Stomach (tissue), 9 donors: ENCODE measurements around the gene CGGBP1. TPM values are rescaled to one million over a fixed set of nuclear protein-coding genes. Genes with fewer than 3 reads are reported as not detected.

Experiments used
- DNase-seq, 2 donors: peaks; one replicate each; pipeline versions ENCODE4 v3.0.0 to v3.0.0-alpha.2; 2013 to 2019
- H3K27ac ChIP-seq, 5 donors: fragments of 200-600 bp in 4 of 5; sonication (generic) in 4 of 5; one replicate each; pipeline ENCODE4 v1.5.1; 2013 to 2019; ENCODE audit warnings: mild to moderate bottlenecking in 1 of 5, moderate library complexity in 1 of 5
- H3K27me3 ChIP-seq, 3 donors: fragments of 200-600 bp; sonication (generic); one replicate each; pipeline ENCODE4 v1.5.1; 2017 to 2019; ENCODE audit warnings: mixed run types in 1 of 3
- H3K36me3 ChIP-seq, 4 donors: fragments of 200-600 bp; sonication (generic); 1 replicate in 3 of 4; 2 replicates in 1 of 4; pipeline ENCODE4 v1.5.1; 2016 to 2019
- H3K4me1 ChIP-seq, 4 donors: fragments of 200-600 bp; sonication (generic); one replicate each; pipeline ENCODE4 v1.5.1; 2016 to 2019
- H3K4me3 ChIP-seq, 4 donors: fragments of 200-600 bp; sonication (generic) in 3 of 4; one replicate each; pipeline ENCODE4 v1.5.1; 2016 to 2019; ENCODE audit warnings: mild to moderate bottlenecking in 1 of 4
- H3K9me3 ChIP-seq, 4 donors: fragments of 200-600 bp; sonication (generic); one replicate each; pipeline ENCODE4 v1.5.1; 2016 to 2019
- EP300 ChIP-seq: sonication (generic); formaldehyde crosslinking; IDR thresholded peaks from one replicate; pipeline ENCODE4 v1.6.1; 2017; ENCODE audit warnings: antibody characterized with exemption
- POLR2A ChIP-seq, 4 donors: fragments of 450-650 bp; IDR thresholded peaks; one replicate each; pipeline ENCODE4 v1.6.1; 2016; ENCODE audit warnings: antibody characterized with exemption in 4 of 4, control low read depth in 2 of 4, mild to moderate bottlenecking in 1 of 4, moderate library complexity in 1 of 4
- POLR2AphosphoS5 ChIP-seq, 3 donors: sonication (generic); formaldehyde crosslinking; IDR thresholded peaks; one replicate each; pipeline ENCODE4 v1.6.1; 2016; ENCODE audit warnings: antibody characterized with exemption in 3 of 3
- WGBS, 5 donors: extraction: QIAGEN DNeasy Blood & Tissue Kit in 3 of 5; methylation state at CpG; one replicate each; pipeline versions ENCODE4 v1.1.5 to v1.1.7; 2013 to 2018; 5-methylcytosine and 5-hydroxymethylcytosine counted together
- intact Hi-C: fragments of 100-400 bp; cut with DNase I; formaldehyde crosslinking; loops from one replicate; pipeline ENCODE4 v1.15.1; 2023; ENCODE audit warnings: low total_unique reads
- polyA plus RNA-seq, 3 donors: library from polyadenylated mRNA; stranded (reverse); fragments of 200-250 nt; gene quantifications; one replicate each; pipeline ENCODE4 v1.2.3, GENCODE V29; 2013
- total RNA-seq, 5 donors: library from RNA; depleted of rRNA; stranded (reverse); fragments of >200 nt; gene quantifications; one replicate each; pipeline versions ENCODE4 v1.1.0 to v1.2.3, GENCODE V29; 2014 to 2016
- TF ChIP-seq, protein P1 (sequence below), 7 experiments: fragments of 450-650 bp in 4 of 7; fragments of 200-600 bp in 3 of 7; sonication (generic) in 3 of 7; IDR thresholded peaks; one replicate each; pipeline ENCODE4 v1.5.1; 2016 to 2019; ENCODE audit warnings: antibody characterized with exemption in 7 of 7, control low read depth in 2 of 7, mild to moderate bottlenecking in 1 of 7
- donor health status: healthy with polysubstance abuse.
- donor health status: Bipolar disorder and iron deficiency.
- donor health status: healthy.

The CGGBP1 gene
- total and polyA plus RNA-seq, 8 donors, result 27.4 to 146 (median 33.8) TPM

DNA sequence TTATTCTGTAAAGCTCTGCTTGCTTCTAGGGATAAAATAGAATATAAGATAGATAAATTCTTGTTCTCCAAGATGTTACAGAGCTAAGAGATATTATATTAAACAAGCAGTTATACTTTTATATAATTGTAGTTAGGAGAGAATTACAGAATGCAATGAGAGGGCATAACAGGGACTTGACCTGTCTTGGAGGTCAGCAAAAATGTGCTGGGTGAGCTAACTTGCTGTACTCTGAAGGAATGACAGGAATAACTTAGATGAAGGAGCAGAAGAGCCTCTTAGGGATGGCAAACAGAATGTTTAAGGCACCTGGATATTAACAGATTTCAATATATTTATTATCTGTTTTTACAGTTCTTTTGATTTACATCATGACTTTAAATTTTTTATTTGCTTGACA lies 33.5 kb upstream of the CGGBP1 start:
- intact Hi-C loops, result no loop called here
- TF ChIP-seq POLR2AphosphoS5 (IDR thresholded peaks at IDR 0.05) (no peak), POLR2A (IDR thresholded peaks at IDR 0.05) (no peak), EP300 (no peak)
- TF ChIP-seq, protein P1, sequence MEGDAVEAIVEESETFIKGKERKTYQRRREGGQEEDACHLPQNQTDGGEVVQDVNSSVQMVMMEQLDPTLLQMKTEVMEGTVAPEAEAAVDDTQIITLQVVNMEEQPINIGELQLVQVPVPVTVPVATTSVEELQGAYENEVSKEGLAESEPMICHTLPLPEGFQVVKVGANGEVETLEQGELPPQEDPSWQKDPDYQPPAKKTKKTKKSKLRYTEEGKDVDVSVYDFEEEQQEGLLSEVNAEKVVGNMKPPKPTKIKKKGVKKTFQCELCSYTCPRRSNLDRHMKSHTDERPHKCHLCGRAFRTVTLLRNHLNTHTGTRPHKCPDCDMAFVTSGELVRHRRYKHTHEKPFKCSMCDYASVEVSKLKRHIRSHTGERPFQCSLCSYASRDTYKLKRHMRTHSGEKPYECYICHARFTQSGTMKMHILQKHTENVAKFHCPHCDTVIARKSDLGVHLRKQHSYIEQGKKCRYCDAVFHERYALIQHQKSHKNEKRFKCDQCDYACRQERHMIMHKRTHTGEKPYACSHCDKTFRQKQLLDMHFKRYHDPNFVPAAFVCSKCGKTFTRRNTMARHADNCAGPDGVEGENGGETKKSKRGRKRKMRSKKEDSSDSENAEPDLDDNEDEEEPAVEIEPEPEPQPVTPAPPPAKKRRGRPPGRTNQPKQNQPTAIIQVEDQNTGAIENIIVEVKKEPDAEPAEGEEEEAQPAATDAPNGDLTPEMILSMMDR (IDR thresholded peaks at IDR 0.05), result no peak
- peaks cover 0 to 31% (median 20%) of the 10 kb centered on the region in 4 donors for H3K36me3 ChIP-seq
- no peaks in the 10 kb centered on the region for H3K9me3 ChIP-seq
- H3K27me3 ChIP-seq, result no peaks in the 10 kb centered on the region
- no peak for DNase-seq
- no peaks in the 10 kb centered on the region for H3K4me1 ChIP-seq
- H3K27ac ChIP-seq, result no peak overlapping the region
- no peak overlapping the region for H3K4me3 ChIP-seq

DNA sequence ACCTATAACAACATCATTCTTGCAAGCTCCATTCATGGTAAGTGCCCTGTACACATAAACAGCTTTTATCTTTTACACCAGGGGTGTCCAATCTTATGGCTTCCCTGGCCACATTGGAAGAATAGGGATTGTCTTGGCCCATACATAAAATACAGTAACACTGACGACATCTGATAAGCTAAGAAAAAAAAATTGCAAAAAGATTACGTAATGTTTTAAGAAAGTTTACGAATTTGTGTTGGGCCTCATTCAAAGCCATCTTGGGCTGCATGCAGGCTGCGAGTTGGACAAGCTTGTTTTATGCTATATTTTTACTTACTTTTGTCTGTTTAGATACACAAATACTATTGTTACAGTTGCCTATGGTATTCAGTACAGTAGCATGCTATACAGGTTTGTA lies 31.9 kb upstream of the CGGBP1 start:
- 69 to 87% (median 80%) methylated on average over 4 of the region's 4 CpGs for WGBS, 5 donors
- Histone ChIP-seq H3K27ac (no peak overlapping the region), H3K36me3 (peaks cover 0 to 37% (median 31%) of the 10 kb centered on the region in 4 donors), H3K4me3 (no peak overlapping the region), H3K9me3 (no peaks in the 10 kb centered on the region), H3K27me3 (no peaks in the 10 kb centered on the region), H3K4me1 (no peaks in the 10 kb centered on the region)
- no peak for TF ChIP-seq EP300
- no peak for TF ChIP-seq POLR2AphosphoS5 (IDR thresholded peaks at IDR 0.05)
- no peak for TF ChIP-seq POLR2A (IDR thresholded peaks at IDR 0.05)
- TF ChIP-seq, protein P1 (IDR thresholded peaks at IDR 0.05), result no peak
- intact Hi-C loops, result no loop called here
- no peak for DNase-seq

DNA sequence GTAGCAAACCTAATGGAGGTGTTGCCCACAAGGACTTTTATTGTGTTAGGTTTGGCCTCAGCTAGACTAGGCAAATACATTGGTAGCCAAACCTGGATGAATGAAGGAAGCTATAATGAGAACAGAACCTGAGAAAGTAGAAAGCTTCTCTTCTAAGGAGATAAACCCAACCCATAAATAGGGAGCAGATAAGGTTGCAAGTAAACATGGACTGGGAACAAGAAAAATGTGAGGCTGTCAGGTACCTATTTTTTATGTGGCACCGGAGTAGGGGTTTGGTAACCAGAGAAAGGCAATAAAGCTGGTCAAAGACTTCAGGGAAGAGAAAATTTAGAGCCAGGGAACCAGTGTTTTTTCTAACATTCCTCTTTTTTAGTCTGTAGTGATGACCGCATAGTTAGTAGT lies 25.3 kb upstream of the CGGBP1 start:
- no peak overlapping the region for H3K4me3 ChIP-seq
- peaks cover 0 to 25% (median 7%) of the 10 kb centered on the region in 4 donors for H3K4me1 ChIP-seq
- H3K27ac ChIP-seq, result no peak overlapping the region
- DNase-seq, result no peak
- peaks cover 0 to 22% (median 17%) of the 10 kb centered on the region in 4 donors for H3K36me3 ChIP-seq
- no peaks in the 10 kb centered on the region for H3K27me3 ChIP-seq
- WGBS, 5 donors, result 56 to 80% (median 74%) methylated on average over 2 of the region's 2 CpGs
- TF ChIP-seq POLR2AphosphoS5 (IDR thresholded peaks at IDR 0.05), result no peak
- TF ChIP-seq, protein P1 (IDR thresholded peaks at IDR 0.05), result no peak
- no peak for TF ChIP-seq EP300
- no peak for TF ChIP-seq POLR2A (IDR thresholded peaks at IDR 0.05)
- intact Hi-C loops, result no loop called here
- H3K9me3 ChIP-seq, result no peaks in the 10 kb centered on the region

DNA sequence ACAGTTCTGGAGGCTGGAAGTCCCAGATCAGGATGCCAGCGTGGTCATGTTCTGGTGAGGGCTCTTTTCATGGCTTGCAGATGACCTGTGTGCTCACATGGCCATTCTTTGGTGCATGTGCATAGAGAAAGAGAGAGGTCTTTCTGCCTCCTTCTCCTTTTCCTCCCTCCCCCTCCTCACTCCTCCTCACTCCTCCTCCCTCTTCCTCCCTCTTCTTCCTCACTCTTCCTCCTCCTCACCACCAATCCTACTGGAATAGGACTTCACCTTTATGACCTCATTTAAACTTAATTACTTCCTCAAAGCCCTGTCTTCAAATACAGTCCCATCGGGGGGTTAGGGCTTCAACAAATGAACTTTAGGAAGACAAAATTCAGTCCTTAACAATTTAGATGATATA lies 24.0 kb upstream of the CGGBP1 start:
- DNase-seq, result no peak
- Histone ChIP-seq H3K9me3 (no peaks in the 10 kb centered on the region), H3K4me1 (peaks cover 0 to 25% (median 7%) of the 10 kb centered on the region in 4 donors), H3K4me3 (no peak overlapping the region), H3K36me3 (peaks cover 0 to 19% (median 16%) of the 10 kb centered on the region in 4 donors), H3K27me3 (no peaks in the 10 kb centered on the region), H3K27ac (no peak overlapping the region)
- 83 to 93% (median 86%) methylated on average over 2 of the region's 2 CpGs for WGBS, 5 donors
- TF ChIP-seq EP300, result no peak
- no peak for TF ChIP-seq POLR2A (IDR thresholded peaks at IDR 0.05)
- no peak for TF ChIP-seq POLR2AphosphoS5 (IDR thresholded peaks at IDR 0.05)
- TF ChIP-seq, protein P1 (IDR thresholded peaks at IDR 0.05), result no peak
- intact Hi-C loops, result no loop called here
